ENCODE measurements around the gene ACMSD.

ACMSD gene

DNA sequence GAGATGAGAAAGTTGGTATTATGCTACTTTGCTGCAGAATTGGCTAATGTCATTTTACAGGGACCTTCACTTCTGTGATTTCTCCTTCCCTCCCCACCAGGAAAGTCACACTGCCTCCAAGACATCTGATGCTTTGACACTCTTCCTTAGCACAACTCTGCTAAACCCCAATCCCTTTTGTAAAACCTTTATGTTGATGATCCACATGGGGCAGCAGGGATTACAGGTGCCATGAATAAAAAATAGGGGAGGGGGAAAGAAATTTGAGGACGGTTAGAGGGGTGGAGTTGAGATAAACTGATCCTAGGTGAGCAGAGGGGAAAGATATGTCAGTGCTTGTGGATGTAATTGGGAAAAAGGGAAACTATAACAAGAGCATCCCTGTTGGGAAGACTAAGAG is 106.6 kb downstream of the ACMSD start:
- Histone ChIP-seq H3K27ac (ENCODE audit: low read length) (no peak overlapping the region), H3K4me3 (ENCODE audit: low read length) (no peak overlapping the region), H3K36me3 (ENCODE audit: control insufficient read depth, insufficient read depth, low read length) (peaks cover 8% of the 10 kb centered on the region; the same call in 1 of the 2 replicates), H3K4me1 (ENCODE audit: control insufficient read depth, insufficient read depth, low read length) (no peaks in the 10 kb centered on the region), H3K27me3 (ENCODE audit: control insufficient read depth, insufficient read depth, low read length) (no peaks in the 10 kb centered on the region), H3K9me3 (ENCODE audit: control insufficient read depth, insufficient read depth, low read length) (no peaks in the 10 kb centered on the region)
- no peak for DNase-seq (ENCODE audit: low read depth, low spot score)
- 100% methylated on average over 1 of the region's 1 CpG for WGBS (ENCODE audit: insufficient coverage, insufficient read length)

- no peaks in the 10 kb centered on the region for H3K4me1 ChIP-seq (ENCODE audit: control insufficient read depth, insufficient read depth, low read length)
- H3K4me3 ChIP-seq (ENCODE audit: low read length): no peak overlapping the region
- no peaks in the 10 kb centered on the region for H3K27me3 ChIP-seq (ENCODE audit: control insufficient read depth, insufficient read depth, low read length)
- no peak overlapping the region for H3K27ac ChIP-seq (ENCODE audit: low read length)
- no CpG with 5 or more reads among the region's 6 CpGs for WGBS (ENCODE audit: insufficient coverage, insufficient read length)
- no peaks in the 10 kb centered on the region for H3K9me3 ChIP-seq (ENCODE audit: control insufficient read depth, insufficient read depth, low read length)
- H3K36me3 ChIP-seq (ENCODE audit: control insufficient read depth, insufficient read depth, low read length): peaks cover 9% of the 10 kb centered on the region; the same call in 1 of the 2 replicates
- DNase-seq (ENCODE audit: low read depth, low spot score): no peak
Observed at GRCh38 chr2:134946073-134946472, 107.7 kb downstream of the ACMSD start.

DNA sequence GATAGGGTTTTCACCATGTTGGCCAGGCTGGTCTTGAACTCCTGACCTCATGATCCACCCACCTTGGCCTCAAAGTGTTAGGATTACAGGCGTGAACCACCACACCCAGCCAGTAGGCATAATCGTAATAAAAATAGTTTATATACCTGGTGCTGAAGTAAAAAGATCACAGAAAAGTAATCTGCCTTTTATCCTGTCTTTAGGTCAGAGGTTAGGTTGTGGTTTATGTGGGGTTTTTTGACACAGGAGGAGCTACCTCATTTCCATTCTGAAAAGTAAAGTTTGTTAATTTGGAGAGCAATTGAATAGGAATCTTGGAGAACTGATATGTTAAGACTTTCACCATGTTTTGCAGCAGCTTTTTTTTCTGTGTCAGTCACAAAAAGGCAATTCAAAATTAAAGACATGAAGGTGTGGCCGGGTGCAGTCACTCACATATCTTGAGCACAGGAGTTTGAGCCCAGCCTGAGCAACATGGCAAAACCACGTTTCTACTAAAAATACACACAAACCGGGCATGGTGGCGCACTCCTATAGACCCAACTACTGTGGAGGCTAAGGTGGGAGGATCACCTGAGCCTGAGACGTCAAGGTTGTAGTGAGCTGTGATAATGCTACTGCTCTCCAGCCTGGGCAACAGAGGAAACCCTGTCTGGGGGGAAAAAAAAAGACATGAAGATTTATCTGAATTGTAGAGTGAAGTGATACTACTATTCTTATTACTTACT is 111.7 kb downstream of the ACMSD start:
- H3K27ac ChIP-seq (ENCODE audit: low read length): no peak overlapping the region
- no peaks in the 10 kb centered on the region for H3K27me3 ChIP-seq (ENCODE audit: control insufficient read depth, insufficient read depth, low read length)
- H3K9me3 ChIP-seq (ENCODE audit: control insufficient read depth, insufficient read depth, low read length): no peaks in the 10 kb centered on the region
- peaks cover 20% of the 10 kb centered on the region; the same call in 1 of the 2 replicates for H3K36me3 ChIP-seq (ENCODE audit: control insufficient read depth, insufficient read depth, low read length)
- no peaks in the 10 kb centered on the region for H3K4me1 ChIP-seq (ENCODE audit: control insufficient read depth, insufficient read depth, low read length)
- DNase-seq (ENCODE audit: low read depth, low spot score): no peak
- WGBS (ENCODE audit: insufficient coverage, insufficient read length): no CpG with 5 or more reads among the region's 7 CpGs
- H3K4me3 ChIP-seq (ENCODE audit: low read length): no peak overlapping the region

DNA sequence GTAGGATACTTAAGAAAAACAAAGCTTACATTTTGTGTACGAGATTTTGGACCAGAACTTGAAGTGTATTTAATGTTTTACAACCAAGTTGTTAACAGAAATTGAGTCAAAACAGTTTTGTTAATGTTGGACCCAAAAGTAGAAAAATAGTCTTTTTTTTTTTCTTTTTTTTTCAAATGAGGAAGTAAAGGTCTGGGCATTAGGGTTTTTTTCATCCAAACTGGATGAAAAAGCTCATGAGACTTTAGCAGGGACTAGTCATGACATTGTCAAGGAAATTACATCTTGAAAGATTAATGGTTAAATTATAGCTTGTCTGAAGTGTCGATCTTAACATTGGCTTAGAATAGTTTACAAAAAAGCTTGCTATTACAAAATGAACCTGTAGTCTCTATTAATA is 112.5 kb downstream of the ACMSD start:
- H3K9me3 ChIP-seq (ENCODE audit: control insufficient read depth, insufficient read depth, low read length): no peaks in the 10 kb centered on the region
- H3K4me3 ChIP-seq (ENCODE audit: low read length): no peak overlapping the region
- peaks cover 21% of the 10 kb centered on the region; the same call in 1 of the 2 replicates for H3K36me3 ChIP-seq (ENCODE audit: control insufficient read depth, insufficient read depth, low read length)
- no peak overlapping the region for H3K27ac ChIP-seq (ENCODE audit: low read length)
- DNase-seq (ENCODE audit: low read depth, low spot score): no peak
- no peaks in the 10 kb centered on the region for H3K27me3 ChIP-seq (ENCODE audit: control insufficient read depth, insufficient read depth, low read length)
- WGBS (ENCODE audit: insufficient coverage, insufficient read length): no CpG with 5 or more reads among the region's 2 CpGs
- no peaks in the 10 kb centered on the region for H3K4me1 ChIP-seq (ENCODE audit: control insufficient read depth, insufficient read depth, low read length)

Data from iPS DF 6.9 (cell line).